GM12878 (cell line): ENCODE results near the gene CXorf38. TPM values are rescaled to one million over a fixed set of nuclear protein-coding genes. Genes with fewer than 3 reads are reported as not detected.

Experiments
- BACH1 ChIP-seq: fragments of 450-650 bp; IDR thresholded peaks from 2 replicates; pipeline ENCODE4 v1.6.1; 2017; ENCODE audit warnings: mild to moderate bottlenecking, borderline replicate concordance
- BCL11A ChIP-seq: IDR thresholded peaks from 2 replicates; pipeline ENCODE4 v1.6.1; 2011; ENCODE audit warnings: low read depth, low read length
- BHLHE40 ChIP-seq, 2 experiments: fragments of 450-650 bp in 1 of 2; IDR thresholded peaks; 2 replicates each; pipeline ENCODE4 v1.6.1; 2011 to 2017; ENCODE audit warnings: low read depth in 2 of 2, borderline replicate concordance in 1 of 2, improper control_type of control experiment in 1 of 2, low read length in 1 of 2, mild to moderate bottlenecking in 1 of 2
- CHD2 ChIP-seq: IDR thresholded peaks from 2 replicates; pipeline ENCODE4 v1.6.1; 2011; ENCODE audit warnings: low read depth, low read length, improper control_type of control experiment, borderline replicate concordance
- CREB1 ChIP-seq: IDR thresholded peaks from 2 replicates; pipeline ENCODE4 v1.6.1; 2012; ENCODE audit warnings: low read depth, mild to moderate bottlenecking, inconsistent platforms
- DPF2 ChIP-seq: fragments of 450-650 bp; IDR thresholded peaks from 2 replicates; pipeline ENCODE4 v1.6.1; 2017; ENCODE audit warnings: mild to moderate bottlenecking
- GABPA ChIP-seq: IDR thresholded peaks from 2 replicates; pipeline ENCODE4 v1.6.1; 2014; ENCODE audit warnings: antibody characterized with exemption, low read depth, mild to moderate bottlenecking, inconsistent platforms
- HDAC2 ChIP-seq: fragments of 200-600 bp; sonication (generic); IDR thresholded peaks from 2 replicates; pipeline ENCODE4 v1.6.1; 2017
- HDGF ChIP-seq: fragments of 450-650 bp; IDR thresholded peaks from 2 replicates; pipeline ENCODE4 v1.6.1; 2016; ENCODE audit warnings: antibody characterized with exemption
- JUNB ChIP-seq: IDR thresholded peaks from 2 replicates; pipeline ENCODE4 v1.6.1; 2016; ENCODE audit warnings: antibody characterized with exemption, mild to moderate bottlenecking
- MAX ChIP-seq: IDR thresholded peaks from 2 replicates; pipeline ENCODE4 v1.6.1; 2012; ENCODE audit warnings: low read depth, low read length, improper control_type of control experiment
- NFYB ChIP-seq: IDR thresholded peaks from 2 replicates; pipeline ENCODE4 v1.6.1; 2011; ENCODE audit warnings: low read depth, mild to moderate bottlenecking, low read length, improper control_type of control experiment, moderate library complexity; ENCODE audit not compliant: insufficient read depth
- NR2F1 ChIP-seq: fragments of 450-650 bp; conservative IDR thresholded peaks from 2 replicates; pipeline ENCODE4 v1.6.1; 2017; ENCODE audit warnings: mild to moderate bottlenecking
- POLR2A ChIP-seq: IDR thresholded peaks from 2 replicates; pipeline ENCODE4 v1.6.1; 2011; ENCODE audit warnings: low read depth, mild to moderate bottlenecking, low read length
- POLR2AphosphoS2 ChIP-seq: IDR thresholded peaks from 2 replicates; pipeline ENCODE4 v1.6.1; 2011; ENCODE audit warnings: low read depth, mild to moderate bottlenecking, low read length, improper control_type of control experiment, moderate library complexity
- POLR2AphosphoS5 ChIP-seq: IDR thresholded peaks from 2 replicates; pipeline ENCODE4 v1.6.1; 2011; ENCODE audit warnings: mild to moderate bottlenecking, low read length, inconsistent platforms
- PRDM15 ChIP-seq: fragments of 450-650 bp; formaldehyde crosslinking; IDR thresholded peaks from 2 replicates; pipeline ENCODE4 v1.4.0; 2020; ENCODE audit warnings: mild to moderate bottlenecking, moderate library complexity
- RFX5 ChIP-seq: IDR thresholded peaks from 2 replicates; pipeline ENCODE4 v1.6.1; 2011; ENCODE audit warnings: low read depth, low read length, improper control_type of control experiment
- SMAD5 ChIP-seq: IDR thresholded peaks from 2 replicates; pipeline ENCODE4 v1.6.1; 2016; ENCODE audit warnings: antibody characterized with exemption, low read depth
- SREBF1 ChIP-seq: IDR thresholded peaks from 2 replicates; pipeline ENCODE4 v1.6.1; 2012; ENCODE audit warnings: mild to moderate bottlenecking, low read length
- STAT3 ChIP-seq: IDR thresholded peaks from 2 replicates; pipeline ENCODE4 v1.6.1; 2011; ENCODE audit warnings: low read depth, low read length, improper control_type of control experiment
- TAF1 ChIP-seq: IDR thresholded peaks from 2 replicates; pipeline ENCODE4 v1.6.1; 2011; ENCODE audit warnings: mild to moderate bottlenecking, low read depth, low read length, borderline replicate concordance
- ZNF622 ChIP-seq: fragments of 450-650 bp; IDR thresholded peaks from 2 replicates; pipeline ENCODE4 v1.6.1; 2017; ENCODE audit warnings: mild to moderate bottlenecking, inconsistent platforms
- ZZZ3 ChIP-seq: IDR thresholded peaks from 2 replicates; pipeline ENCODE4 v1.6.1; 2011; ENCODE audit warnings: low read depth; ENCODE audit not compliant: control insufficient read depth, insufficient read length
- polyA plus RNA-seq, 11 experiments: library from polyadenylated mRNA; depleted of rRNA in 4 of 11; unstranded in 6 of 11; stranded (reverse) in 5 of 11; fragments of >200 nt; fragmentation: Nextera tagmentation in 4 of 11; fragmentation: Illumina TruSeq in 1 of 11; extraction: Ambion mirVana in 4 of 11; extraction: Trizol in 1 of 11; gene quantifications; 1 replicate in 1 of 11; 2 replicates in 10 of 11; pipeline versions ENCODE4 v1.2.1 to v1.2.3, GENCODE V29; 2011 to 2016; ENCODE audit warnings: inconsistent platforms in 2 of 11, missing spikeins in 2 of 11, low read depth in 1 of 11
- total RNA-seq, 4 experiments: library from RNA; depleted of rRNA in 3 of 4; stranded (reverse); fragments of >200 nt in 3 of 4; fragmentation: Illumina TruSeq in 1 of 4; extraction: Trizol in 1 of 4; gene quantifications; 2 replicates each; pipeline versions ENCODE4 v1.2.1 to v1.2.3, GENCODE V29; 2013 to 2021
- TF ChIP-seq, protein P1 (sequence below): fragments of 450-650 bp; IDR thresholded peaks from 2 replicates; pipeline ENCODE4 v1.6.1; 2014; ENCODE audit warnings: mild to moderate bottlenecking
- TF ChIP-seq, protein P2 (sequence below): fragments of 450-650 bp; IDR thresholded peaks from 2 replicates; pipeline ENCODE4 v1.6.1; 2017; ENCODE audit warnings: mild to moderate bottlenecking, low read depth, inconsistent platforms; ENCODE audit not compliant: poor library complexity, severe bottlenecking

Gene CXorf38
- total and polyA plus RNA-seq, 10 of the 15 experiments (the other 5 are each of a cell fraction or from before 2014, with no cell fraction given), result 2.2 to 50.1 (median 18.8) TPM

- TF ChIP-seq PRDM15 (CRISPR knock-in tag) (no peak), NFYB (peak; percentile 73; the same call in 1 of the 2 replicates), CHD2 (peak; percentile 49; the same call in 1 of the 2 replicates), JUNB (no peak), POLR2A (peak; percentile 96), CREB1 (peak; percentile 93), STAT3 (no peak), MAX (no peak), POLR2AphosphoS5 (peak; percentile 86; the same call in 1 of the 2 replicates), TAF1 (no peak; the same call in 1 of the 2 replicates), NR2F1 (peak; percentile 80), ZZZ3 (no peak), DPF2 (peak; percentile 80; the same call in 1 of the 2 replicates), BHLHE40 (IDR thresholded peaks at IDR 0.05; ENCODE audit: borderline replicate concordance in 1 of 2, low read depth in 2 of 2, low read length in 1 of 2) (peak in 1 of 2 experiments; percentile 59; a peak in 1 of 4 replicates), SREBF1 (no peak), RFX5 (0 out of 2 replicates have a peak, but pooled peaks have one; percentile 58), GABPA (peak; percentile 81), POLR2AphosphoS2 (peak; percentile 45; the same call in 1 of the 2 replicates), SMAD5 (no peak), BACH1 (no peak), ZNF622 (no peak), HDAC2 (no peak), BCL11A (no peak), HDGF (0 out of 2 replicates have a peak, but pooled peaks have one; percentile 20)
- TF ChIP-seq, protein P1, sequence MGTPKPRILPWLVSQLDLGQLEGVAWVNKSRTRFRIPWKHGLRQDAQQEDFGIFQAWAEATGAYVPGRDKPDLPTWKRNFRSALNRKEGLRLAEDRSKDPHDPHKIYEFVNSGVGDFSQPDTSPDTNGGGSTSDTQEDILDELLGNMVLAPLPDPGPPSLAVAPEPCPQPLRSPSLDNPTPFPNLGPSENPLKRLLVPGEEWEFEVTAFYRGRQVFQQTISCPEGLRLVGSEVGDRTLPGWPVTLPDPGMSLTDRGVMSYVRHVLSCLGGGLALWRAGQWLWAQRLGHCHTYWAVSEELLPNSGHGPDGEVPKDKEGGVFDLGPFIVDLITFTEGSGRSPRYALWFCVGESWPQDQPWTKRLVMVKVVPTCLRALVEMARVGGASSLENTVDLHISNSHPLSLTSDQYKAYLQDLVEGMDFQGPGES, result peak; percentile 73; the same call in 1 of the 2 replicates
- TF ChIP-seq, protein P2, sequence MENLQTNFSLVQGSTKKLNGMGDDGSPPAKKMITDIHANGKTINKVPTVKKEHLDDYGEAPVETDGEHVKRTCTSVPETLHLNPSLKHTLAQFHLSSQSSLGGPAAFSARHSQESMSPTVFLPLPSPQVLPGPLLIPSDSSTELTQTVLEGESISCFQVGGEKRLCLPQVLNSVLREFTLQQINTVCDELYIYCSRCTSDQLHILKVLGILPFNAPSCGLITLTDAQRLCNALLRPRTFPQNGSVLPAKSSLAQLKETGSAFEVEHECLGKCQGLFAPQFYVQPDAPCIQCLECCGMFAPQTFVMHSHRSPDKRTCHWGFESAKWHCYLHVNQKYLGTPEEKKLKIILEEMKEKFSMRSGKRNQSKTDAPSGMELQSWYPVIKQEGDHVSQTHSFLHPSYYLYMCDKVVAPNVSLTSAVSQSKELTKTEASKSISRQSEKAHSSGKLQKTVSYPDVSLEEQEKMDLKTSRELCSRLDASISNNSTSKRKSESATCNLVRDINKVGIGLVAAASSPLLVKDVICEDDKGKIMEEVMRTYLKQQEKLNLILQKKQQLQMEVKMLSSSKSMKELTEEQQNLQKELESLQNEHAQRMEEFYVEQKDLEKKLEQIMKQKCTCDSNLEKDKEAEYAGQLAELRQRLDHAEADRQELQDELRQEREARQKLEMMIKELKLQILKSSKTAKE, result no peak
These were observed 66.6 kb downstream of the CXorf38 start, which contains the start of gene ATP6AP2 (continued) for GRCh38 chrX:40580537-40581335.
